Frontal cortex (tissue), 1 donor: Measurements from ENCODE around the gene BNIPL. TPM values are rescaled to one million over a fixed set of nuclear protein-coding genes. Genes with fewer than 3 reads are reported as not detected.

ENCODE experiments used
- small RNA-seq: library from RNA; depleted of rRNA; stranded (forward); fragments of <200 nt; gene quantifications from one replicate; pipeline ENCODE3, GENCODE V24; 2014
- total RNA-seq: library from RNA; depleted of rRNA; stranded (reverse); fragments of >200 nt; gene quantifications from one replicate; pipeline ENCODE4 v1.2.3, GENCODE V29; 2014

Gene BNIPL
- total RNA-seq, 1 donor from 2014 or later, result under 0.01 TPM

Small RNAs within 50 kb of the gene (small RNA-seq; reads per million reads assigned to genes)
- gene RNU6-884P, result not detected

Other genes with a start within 250 kb of the BNIPL start
- 6.9 TPM for gene CTSK, start 228.3 kb upstream of the BNIPL start, total RNA-seq
- gene ARNT, start 160.0 kb upstream of the BNIPL start, total RNA-seq, result 14.7 TPM
- not detected for gene CTXND2, start 149.4 kb upstream of the BNIPL start, total RNA-seq
- 62.8 TPM for gene SETDB1, start 110.2 kb upstream of the BNIPL start, total RNA-seq
- 30.2 TPM for gene CERS2, start 61.8 kb upstream of the BNIPL start, total RNA-seq
- under 0.01 TPM for gene ANXA9, start 54.3 kb upstream of the BNIPL start, total RNA-seq
- gene MINDY1, start 29.7 kb upstream of the BNIPL start, total RNA-seq, result 12.2 TPM
- gene PRUNE1, start 28.1 kb upstream of the BNIPL start, total RNA-seq, result 20.4 TPM
- gene C1orf56, start 11.2 kb downstream of the BNIPL start, total RNA-seq, result 2.0 TPM
- 31.0 TPM for gene CDC42SE1, start 23.0 kb downstream of the BNIPL start, total RNA-seq
- gene MLLT11, start 23.8 kb downstream of the BNIPL start, total RNA-seq, result 95.8 TPM
- gene GABPB2, start 34.2 kb downstream of the BNIPL start, total RNA-seq, result 9.4 TPM
- gene SEMA6C, start 110.0 kb downstream of the BNIPL start, total RNA-seq, result 16.7 TPM
- gene TNFAIP8L2, start 120.1 kb downstream of the BNIPL start, total RNA-seq, result 0.82 TPM
- gene LYSMD1, start 129.3 kb downstream of the BNIPL start, total RNA-seq, result 24.1 TPM
- gene SCNM1, start 129.6 kb downstream of the BNIPL start, total RNA-seq, result 27.3 TPM
- gene TMOD4, start 139.4 kb downstream of the BNIPL start, total RNA-seq, result not detected
- gene VPS72, start 153.6 kb downstream of the BNIPL start, total RNA-seq, result 106 TPM
- 70.5 TPM for gene PIP5K1A, start 162.0 kb downstream of the BNIPL start, total RNA-seq
- 110 TPM for gene PSMD4, start 218.1 kb downstream of the BNIPL start, total RNA-seq
- gene ZNF687, start 245.7 kb downstream of the BNIPL start, total RNA-seq, result 4.9 TPM